MM.1S (cell line): ENCODE data around the gene SAE1.

Source experiments
- EZH2phosphoT487 ChIP-seq: fragments of 300-600 bp; sonication (generic); IDR thresholded peaks from 2 replicates; pipeline ENCODE4 v1.6.1; 2018; ENCODE audit warnings: antibody characterized with exemption, low read length
- TF ChIP-seq, protein P1 (sequence below): fragments of 300-600 bp; sonication (generic); IDR thresholded peaks from 2 replicates; pipeline ENCODE4 v1.5.1; 2016; ENCODE audit warnings: antibody characterized with exemption, low read length, mixed read lengths

GRCh38 chr19:47168065-47168464, 37.4 kb downstream of the SAE1 start:
- TF ChIP-seq EZH2phosphoT487, result no peak
- TF ChIP-seq, protein P1, sequence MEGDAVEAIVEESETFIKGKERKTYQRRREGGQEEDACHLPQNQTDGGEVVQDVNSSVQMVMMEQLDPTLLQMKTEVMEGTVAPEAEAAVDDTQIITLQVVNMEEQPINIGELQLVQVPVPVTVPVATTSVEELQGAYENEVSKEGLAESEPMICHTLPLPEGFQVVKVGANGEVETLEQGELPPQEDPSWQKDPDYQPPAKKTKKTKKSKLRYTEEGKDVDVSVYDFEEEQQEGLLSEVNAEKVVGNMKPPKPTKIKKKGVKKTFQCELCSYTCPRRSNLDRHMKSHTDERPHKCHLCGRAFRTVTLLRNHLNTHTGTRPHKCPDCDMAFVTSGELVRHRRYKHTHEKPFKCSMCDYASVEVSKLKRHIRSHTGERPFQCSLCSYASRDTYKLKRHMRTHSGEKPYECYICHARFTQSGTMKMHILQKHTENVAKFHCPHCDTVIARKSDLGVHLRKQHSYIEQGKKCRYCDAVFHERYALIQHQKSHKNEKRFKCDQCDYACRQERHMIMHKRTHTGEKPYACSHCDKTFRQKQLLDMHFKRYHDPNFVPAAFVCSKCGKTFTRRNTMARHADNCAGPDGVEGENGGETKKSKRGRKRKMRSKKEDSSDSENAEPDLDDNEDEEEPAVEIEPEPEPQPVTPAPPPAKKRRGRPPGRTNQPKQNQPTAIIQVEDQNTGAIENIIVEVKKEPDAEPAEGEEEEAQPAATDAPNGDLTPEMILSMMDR, result no peak
